Measurements from ENCODE around the gene MANSC1. TPM values are rescaled to one million over a fixed set of nuclear protein-coding genes. Genes with fewer than 3 reads are reported as not detected.

Gene MANSC1
- total RNA-seq: 10 to 100 TPM in 3 of 4 donors, 1 to 10 TPM in 1; 6.6 to 25.3 (median 19.4) TPM

- no peaks in the 10 kb centered on the region for H3K36me3 ChIP-seq
Observed at GRCh38 chr12:12349711-12350665, at the start of gene MANSC1. Gene MANSC1 (minus strand): TSS chr12:12350242. CDS start chr12:12343314, 6,928 bp downstream.

GRCh38 chr12:12399161-12399560 lies 49.1 kb upstream of the MANSC1 start:
- intact Hi-C loops (cut with DNase I; ENCODE audit: low total_unique reads): no loop called here
- no peak for DNase-seq
- Histone ChIP-seq H3K9me3 (no peaks in the 10 kb centered on the region), H3K36me3 (no peaks in the 10 kb centered on the region), H3K4me3 (no peak overlapping the region), H3K27me3 (no peaks in the 10 kb centered on the region), H3K4me1 (peaks cover 6 to 24% (median 12%) of the 10 kb centered on the region in 4 donors), H3K27ac (peak overlapping the region in 3 of 4 donors; percentile 0 to 43 (median 34))
- WGBS, 2 donors (ENCODE audit: low coverage in 1 of 2): 95 to 100% methylated on average over 1 of the region's 1 CpG
- in situ Hi-C loops (cut with MboI; ENCODE audit: low pct_ligation_motif_present in 1 of 4, low pct_unique_long_range_greater_than_20kb in 1 of 4, low sequenced_read_pairs in 3 of 4): loop anchor here in 2 of 4 donors (25.0 kb wide), 2 partner anchors 163 to 313 kb away; partner anchors contain the start of genes CDKN1B (in 1 of the 2) and DUSP16 (in 1 of the 2)
- TF ChIP-seq EP300 (IDR thresholded peaks at IDR 0.05; ENCODE audit: low read depth): no peak
- no peak for TF ChIP-seq POLR2AphosphoS5 (IDR thresholded peaks at IDR 0.05)
- TF ChIP-seq POLR2A (IDR thresholded peaks at IDR 0.05): no peak
- no peak for TF ChIP-seq CTCF (IDR thresholded peaks at IDR 0.05)

More at GRCh38 chr12:12349711-12350665, at the start of gene MANSC1:
- H3K27me3 ChIP-seq: no peaks in the 10 kb centered on the region
- peak within 1 kb of the TSS; percentile 90 to 95 (median 92) for H3K27ac ChIP-seq
- peak; percentile 83 for DNase-seq
- intact Hi-C loops (cut with DNase I; ENCODE audit: low total_unique reads): no loop called here
- H3K9me3 ChIP-seq: no peaks in the 10 kb centered on the region
- peaks cover 0 to 25% (median 14%) of the 10 kb centered on the region in 4 donors for H3K4me1 ChIP-seq
- WGBS, 2 donors (ENCODE audit: low coverage in 1 of 2): 5 to 19% methylated on average over 2 to 55 of the region's 68 CpGs
- no peak for TF ChIP-seq EP300 (IDR thresholded peaks at IDR 0.05; ENCODE audit: low read depth)
- peak; percentile 47 to 90 (median 87) for TF ChIP-seq POLR2AphosphoS5 (IDR thresholded peaks at IDR 0.05)
- peak; percentile 89 for TF ChIP-seq POLR2A (IDR thresholded peaks at IDR 0.05)
- TF ChIP-seq CTCF (IDR thresholded peaks at IDR 0.05): peak; percentile 38 to 73 (median 58)
- in situ Hi-C loops (cut with MboI; ENCODE audit: low pct_ligation_motif_present in 1 of 4, low pct_unique_long_range_greater_than_20kb in 1 of 4, low sequenced_read_pairs in 3 of 4): loop anchor here (25.0 kb wide), 4 partner anchors 263 to 788 kb away; partner anchors contain the start of gene GPR19 (in 1 of the 4)
- H3K4me3 ChIP-seq: peak within 1 kb of the TSS; percentile 50 to 75 (median 62)

GRCh38 chr12:12398026-12398859 lies 48.2 kb upstream of the MANSC1 start:
- in situ Hi-C loops (cut with MboI; ENCODE audit: low pct_ligation_motif_present in 1 of 4, low pct_unique_long_range_greater_than_20kb in 1 of 4, low sequenced_read_pairs in 3 of 4) (loop anchor here in 2 of 4 donors (25.0 kb wide), 2 partner anchors 164 to 314 kb away; partner anchors contain the start of genes CDKN1B (in 1 of the 2) and DUSP16 (in 1 of the 2)), intact Hi-C loops (cut with DNase I; ENCODE audit: low total_unique reads) (no loop called here)
- peak overlapping the region; percentile 35 to 49 (median 45) for H3K27ac ChIP-seq
- H3K9me3 ChIP-seq: no peaks in the 10 kb centered on the region
- no peak overlapping the region for H3K4me3 ChIP-seq
- no peaks in the 10 kb centered on the region for H3K27me3 ChIP-seq
- peaks cover 4 to 17% (median 8%) of the 10 kb centered on the region in 4 donors for H3K4me1 ChIP-seq
- TF ChIP-seq CTCF (IDR thresholded peaks at IDR 0.05) (no peak), EP300 (IDR thresholded peaks at IDR 0.05; ENCODE audit: low read depth) (no peak), POLR2AphosphoS5 (IDR thresholded peaks at IDR 0.05) (peak in 1 of 3 donors; percentile 18)
- peak; percentile 30 for DNase-seq
- 64 to 82% methylated on average over 7 of the region's 7 CpGs for WGBS, 2 donors (ENCODE audit: low coverage in 1 of 2)
- no peaks in the 10 kb centered on the region for H3K36me3 ChIP-seq
